Measurements from ENCODE around the gene ALDOC. TPM values are rescaled to one million over a fixed set of nuclear protein-coding genes. Genes with fewer than 3 reads are reported as not detected.
A peak's percentile ranks its signal among the peaks of the same experiment; 100 is the strongest.

ALDOC gene
- total RNA-seq, 1 experiment from 2014 or later, result 6.2 TPM

DNA sequence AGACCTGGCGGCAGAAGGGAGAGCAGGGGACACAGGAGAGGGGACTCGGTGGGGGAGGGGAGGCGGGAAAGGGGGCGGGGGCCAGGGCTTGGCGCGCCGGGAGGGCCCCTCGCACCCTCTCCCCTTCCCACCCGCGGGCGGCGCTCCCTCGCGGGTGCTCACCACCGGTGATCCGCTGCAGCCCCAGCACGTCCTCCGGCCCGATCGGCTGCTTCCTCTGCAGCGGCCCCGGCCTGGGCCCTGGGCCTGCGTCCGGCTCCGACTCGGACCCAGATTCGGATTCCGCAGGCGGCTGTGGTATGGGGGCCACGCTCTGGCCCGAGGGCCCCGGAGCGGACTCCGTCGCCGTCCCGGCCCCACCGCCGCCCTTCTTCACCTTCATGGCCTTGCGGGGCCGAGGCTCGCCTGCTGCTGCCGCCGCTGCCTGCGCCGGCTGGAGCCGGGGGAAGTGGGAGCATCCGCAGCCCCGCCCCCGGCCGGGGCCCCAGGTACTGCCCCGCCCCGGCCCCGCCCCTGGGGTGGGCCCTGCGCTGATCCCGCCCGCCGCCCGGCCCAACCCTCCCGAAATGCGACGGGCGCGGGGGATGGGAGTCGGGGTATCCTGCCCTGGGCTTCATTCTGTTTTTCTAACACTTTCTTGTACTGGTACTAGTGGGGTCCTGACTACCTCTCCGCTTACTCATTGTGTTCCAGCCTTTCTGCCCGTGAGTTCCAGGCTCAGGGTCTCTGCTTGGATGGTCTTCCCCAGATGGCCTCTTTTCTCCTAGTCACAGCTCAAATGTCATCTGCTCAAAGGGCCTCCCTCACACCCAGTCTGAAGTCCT lies 24.3 kb downstream of the ALDOC start, which contains the start of gene UNC119:
Gene UNC119 (minus strand): TSS at position 449 of the 824 bp plus-strand sequence. CDS start 67 bp downstream, at position 382.
- DNase-seq (ENCODE audit: low spot score), result no peak

DNA sequence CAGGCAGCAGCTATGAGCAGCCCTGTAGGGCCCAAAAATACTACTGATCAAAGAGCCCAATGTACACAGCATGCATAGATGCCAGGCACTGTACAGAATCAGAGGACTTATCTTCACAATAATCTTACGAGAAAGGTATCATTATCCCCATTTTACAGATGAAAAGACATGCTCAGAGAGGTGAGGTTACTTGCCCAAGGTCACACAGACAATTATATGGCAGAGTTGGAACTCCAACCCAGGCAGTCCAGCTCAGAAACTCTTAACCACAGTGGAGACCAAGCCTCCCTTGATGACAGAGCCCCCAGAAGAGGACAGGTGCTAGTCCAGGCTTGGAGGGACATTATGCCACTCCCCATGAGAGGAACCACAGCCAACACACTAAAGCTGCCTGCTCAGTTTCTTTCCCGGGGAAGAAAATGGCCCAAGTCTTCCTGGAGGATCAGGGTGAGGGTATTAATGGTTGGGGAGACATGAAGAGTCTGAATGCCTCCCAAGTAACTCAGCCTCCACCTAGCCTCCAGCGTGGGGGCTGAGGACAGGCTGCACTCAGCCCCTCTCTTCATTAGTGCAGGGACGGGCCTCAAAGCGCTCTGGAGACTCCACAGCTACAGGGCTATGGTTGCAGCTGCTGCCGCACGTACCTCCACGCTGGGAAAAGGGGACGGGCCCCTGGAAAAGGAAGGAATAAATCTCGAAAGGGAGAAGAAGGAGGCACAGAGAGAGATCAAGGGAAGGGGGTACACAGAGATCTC lies 25.1 kb downstream of the ALDOC start:
- no peak for DNase-seq (ENCODE audit: low spot score)

DNA sequence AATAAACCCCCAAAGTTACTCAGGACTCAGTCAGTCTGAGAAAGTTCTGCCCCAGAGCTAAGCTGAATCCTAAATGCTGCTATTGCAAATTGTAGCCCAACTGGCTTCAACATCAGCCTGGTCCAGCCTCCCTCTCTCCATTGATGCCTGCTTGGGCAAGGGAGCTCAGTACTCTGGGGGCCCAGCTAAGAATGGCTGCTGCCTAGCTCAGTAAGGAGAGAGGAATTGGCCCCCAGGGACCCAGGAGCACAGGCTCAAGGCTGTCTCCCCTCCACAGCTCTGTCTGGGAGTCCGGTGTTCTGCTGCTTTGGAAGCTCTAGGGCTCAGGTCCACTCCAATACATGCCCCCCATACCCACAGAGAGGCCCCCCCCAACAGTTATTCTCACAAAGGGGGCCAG lies 25.8 kb downstream of the ALDOC start:
- no peak for DNase-seq (ENCODE audit: low spot score)

DNA sequence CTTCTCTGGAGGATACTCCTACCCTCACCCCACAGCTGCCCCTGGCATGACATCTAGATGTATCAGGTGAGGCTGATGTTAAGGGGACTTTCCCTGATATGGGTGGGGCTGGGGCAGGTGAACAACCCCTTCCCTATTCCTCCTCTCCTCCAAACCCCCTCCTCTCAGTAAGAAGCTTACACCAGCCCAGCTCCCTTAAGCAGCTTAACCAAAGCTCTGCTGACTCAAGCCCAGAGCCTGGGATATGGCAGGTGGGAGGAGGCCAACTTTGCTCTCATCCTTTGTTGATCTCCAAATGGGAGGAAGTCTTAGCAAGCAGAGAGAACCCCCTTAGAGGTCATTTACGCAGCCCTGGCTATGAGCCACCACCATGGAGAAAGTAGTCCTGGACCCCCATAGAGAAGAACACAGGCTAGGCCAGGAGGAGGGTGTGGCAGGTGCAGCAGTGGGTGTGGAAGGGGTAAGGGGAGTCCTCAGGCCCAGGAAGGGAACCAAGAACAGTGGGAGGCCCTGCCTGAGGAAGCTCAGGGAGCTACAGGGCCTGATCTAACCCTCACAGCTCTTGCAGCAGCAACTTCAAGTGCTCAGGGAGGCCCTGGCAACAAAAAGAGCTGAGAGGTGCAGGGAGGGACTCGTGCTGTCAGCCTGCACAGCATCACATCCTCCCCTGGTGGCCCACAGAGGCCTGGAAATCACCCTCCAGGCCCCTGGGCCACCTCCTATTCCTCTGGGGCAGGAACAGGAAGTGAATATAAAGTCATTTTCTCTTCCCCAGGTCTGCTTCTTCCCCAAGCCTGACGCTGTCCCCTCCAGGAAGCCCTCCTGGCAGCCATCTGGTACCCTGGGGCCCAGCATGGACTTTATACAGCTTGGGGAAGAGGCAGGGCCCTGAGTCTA lies 27.2 kb downstream of the ALDOC start:
- no peak for DNase-seq (ENCODE audit: low spot score)

DNA sequence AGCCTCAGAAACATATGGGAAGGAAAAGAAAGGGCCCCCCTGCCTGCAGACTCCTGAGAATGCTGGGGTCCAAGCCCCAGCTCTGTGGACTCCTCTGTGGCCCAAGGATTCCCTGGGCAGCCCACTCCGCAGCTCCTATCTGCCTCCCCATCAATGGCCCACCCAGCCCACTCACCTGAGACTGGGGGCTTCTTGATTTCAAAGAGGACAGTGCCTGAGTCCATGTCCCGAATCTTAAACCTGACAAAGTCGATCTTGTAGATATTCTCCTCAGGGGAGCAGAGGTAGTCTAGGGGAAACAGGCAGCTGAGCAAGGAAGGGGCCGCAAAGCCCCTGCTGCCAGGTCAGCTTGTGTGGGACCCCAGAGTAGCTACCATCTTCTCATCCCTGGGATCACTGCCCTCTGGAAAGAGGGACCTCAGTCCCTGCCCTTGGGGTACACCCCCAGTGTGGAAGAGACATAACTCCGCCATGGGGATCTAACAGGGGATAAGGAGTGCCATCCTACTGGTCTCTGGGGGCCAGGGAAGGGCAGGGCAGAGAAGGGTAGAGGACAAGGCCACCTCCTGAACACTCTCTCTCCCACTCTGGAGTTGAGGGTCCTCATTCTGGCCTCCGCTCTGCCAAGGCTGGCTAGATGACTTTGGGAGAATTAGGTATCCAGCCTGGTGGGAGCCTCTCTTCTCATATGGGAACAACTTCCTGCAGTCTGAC lies 28.1 kb downstream of the ALDOC start:
- DNase-seq (ENCODE audit: low spot score), result no peak

DNA sequence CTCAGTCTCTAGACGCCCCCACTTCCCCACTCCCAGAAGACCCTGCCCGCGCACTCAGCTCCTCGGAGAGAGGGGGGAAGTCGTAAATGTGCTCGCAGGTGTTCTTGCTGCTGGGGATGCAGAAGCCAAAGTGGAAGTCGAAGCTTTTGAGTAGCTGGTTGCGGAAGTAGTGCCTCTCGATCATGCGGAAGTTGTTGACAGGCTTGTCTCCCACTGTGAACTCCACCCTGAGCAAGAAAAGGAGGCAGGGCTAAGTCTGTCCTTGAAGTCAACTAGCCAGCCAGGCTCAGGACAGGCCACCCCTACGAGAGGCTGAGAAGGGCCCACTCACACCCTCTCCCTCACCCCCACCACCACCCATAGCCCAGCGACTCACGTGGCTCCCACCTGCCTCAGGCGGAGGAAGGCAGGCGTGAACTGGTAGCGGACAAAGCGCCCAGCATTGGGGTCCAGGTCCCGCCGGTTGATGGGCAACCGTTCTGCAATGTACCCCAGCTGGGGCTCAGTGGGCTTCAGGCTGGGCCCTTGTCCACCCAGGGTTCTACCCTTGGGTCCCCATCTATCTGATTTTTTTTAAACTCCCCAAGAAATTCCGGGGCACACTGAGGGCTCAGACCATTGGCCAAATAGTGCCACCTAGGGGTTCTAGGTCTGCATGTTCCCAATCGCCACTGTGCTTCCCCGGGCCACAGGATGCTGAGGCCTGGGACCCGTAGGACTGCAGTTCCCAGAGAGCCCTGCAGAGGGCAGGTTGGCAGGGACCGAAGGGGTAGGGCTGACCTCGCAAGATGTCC lies 28.9 kb downstream of the ALDOC start:
- peak; percentile 78 for DNase-seq (ENCODE audit: low spot score)

DNA sequence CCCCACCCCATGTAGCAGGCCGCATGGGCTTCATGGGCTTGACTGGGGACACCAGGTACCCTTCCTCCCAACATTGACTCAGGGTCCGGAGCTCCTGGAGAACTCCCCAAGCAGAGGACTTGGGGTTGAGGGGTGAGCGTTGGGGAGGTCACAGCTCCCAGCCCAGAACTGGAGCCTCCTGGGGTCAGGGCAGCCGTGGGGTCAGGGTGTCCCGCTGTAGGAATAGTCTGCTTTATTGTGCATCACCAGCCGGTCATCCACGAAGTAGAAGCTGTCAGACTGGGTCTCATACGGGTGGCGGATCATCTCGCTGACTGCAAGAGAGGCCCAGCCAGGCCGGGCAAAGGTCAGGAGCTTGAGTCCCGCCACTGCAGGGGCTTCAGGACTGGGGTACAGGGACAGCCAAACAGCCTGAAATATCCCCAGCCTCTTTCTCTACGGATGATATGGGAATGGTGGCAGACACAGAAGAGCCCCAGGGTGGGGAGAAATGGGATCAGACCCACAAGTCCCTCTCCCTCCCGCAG lies 29.5 kb downstream of the ALDOC start:
- no peak for DNase-seq (ENCODE audit: low spot score)

DNA sequence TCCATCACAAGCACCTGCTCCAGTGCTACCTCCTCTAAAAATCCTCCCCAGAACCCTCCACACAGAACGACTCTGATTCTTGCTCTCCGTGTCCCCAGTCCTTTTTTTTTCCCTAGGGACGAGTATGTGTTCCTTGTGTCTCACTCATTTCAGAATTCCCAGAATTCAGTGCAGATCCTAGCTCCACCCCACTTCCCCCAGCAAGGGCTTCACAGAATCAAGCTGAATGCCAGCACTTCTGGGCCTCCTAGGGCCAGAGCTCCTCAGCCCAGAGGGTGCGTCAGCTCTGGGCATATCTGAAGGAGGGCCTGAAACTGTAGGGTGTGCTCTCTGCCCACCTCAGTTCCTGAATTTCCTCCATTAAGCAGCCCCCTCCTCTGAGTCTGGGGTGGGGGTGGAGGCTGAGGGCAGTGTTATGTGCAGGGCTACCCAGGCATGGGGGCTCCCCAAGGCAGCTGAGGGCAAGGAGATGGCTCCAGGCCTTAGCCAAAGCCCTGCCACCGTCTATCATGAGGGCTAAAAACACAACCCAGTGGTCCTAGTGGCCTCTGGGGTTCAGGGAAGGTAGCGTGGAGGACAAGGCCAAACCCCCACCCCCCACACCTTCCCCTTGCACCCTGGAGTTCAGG lies 30.8 kb downstream of the ALDOC start:
- no peak for DNase-seq (ENCODE audit: low spot score)

DNA sequence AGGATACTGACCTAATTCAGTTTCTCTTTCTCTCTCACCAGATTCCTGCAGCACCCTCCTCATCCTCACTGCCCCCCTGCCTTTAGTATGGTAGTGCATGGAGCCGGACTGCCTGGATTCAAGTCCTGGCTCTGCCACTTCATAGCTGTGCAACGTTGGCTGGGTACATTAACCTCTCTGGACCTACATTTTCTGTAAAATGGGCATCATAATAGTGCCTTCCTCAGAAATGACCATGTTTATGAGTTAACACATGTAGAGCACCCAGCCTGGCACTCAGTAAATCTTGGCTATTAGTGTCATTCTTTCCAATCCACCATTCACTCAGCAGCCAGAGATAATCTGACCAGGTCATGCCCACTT lies 31.6 kb downstream of the ALDOC start:
- DNase-seq (ENCODE audit: low spot score), result no peak

DNA sequence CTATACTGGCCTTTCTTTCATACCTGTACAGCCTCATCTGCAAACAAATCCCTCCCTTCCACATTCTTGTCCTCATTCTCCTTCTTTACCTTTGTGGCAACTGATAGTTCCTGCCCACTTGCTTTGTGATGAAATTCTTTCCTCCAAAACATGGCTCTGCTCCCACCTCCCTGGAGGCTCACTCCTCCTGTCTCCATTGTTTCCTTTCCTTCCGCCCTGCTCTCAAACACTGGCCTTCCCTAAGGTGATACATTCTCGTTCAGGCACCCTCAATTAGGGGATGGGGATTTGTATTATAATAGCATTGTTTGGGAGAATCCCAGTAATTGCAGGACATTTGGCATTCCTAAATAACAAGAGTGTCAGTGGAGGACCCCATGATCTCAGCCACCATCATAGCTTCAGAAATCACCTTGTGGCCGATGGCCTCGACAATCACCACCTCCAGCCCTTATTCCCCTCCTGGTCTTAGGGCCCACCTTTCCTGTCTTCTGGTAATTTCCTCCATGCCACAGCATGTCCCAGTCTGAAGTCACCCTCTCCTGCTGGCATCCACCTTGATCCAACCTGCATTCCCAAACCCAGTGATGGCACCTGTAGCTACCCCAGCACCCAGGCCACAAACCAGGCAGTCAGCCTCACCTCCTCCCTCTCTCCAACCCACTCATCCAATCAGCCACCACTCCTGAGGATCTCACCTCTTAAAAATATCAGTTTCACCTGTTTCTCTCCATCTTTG lies 32.1 kb downstream of the ALDOC start:
- DNase-seq (ENCODE audit: low spot score), result no peak

DNA sequence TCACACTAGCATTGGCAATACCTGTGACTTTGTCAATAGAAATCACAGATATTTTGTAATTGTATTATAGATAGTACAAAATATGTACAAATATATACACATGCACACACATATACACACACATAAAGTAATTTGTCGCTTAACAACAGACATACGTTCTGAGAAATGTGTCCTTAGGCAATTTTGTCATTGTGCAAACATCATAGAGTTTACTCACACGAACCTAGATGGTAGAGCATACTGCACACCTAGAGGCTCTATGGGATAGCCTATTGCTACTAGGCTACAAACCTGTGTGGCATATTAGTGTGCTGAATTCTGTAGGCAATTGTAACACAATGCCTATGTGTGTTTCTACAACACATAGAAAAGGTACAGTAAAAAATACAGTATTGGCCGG lies 35.3 kb downstream of the ALDOC start:
- no peak for DNase-seq (ENCODE audit: low spot score)

DNA sequence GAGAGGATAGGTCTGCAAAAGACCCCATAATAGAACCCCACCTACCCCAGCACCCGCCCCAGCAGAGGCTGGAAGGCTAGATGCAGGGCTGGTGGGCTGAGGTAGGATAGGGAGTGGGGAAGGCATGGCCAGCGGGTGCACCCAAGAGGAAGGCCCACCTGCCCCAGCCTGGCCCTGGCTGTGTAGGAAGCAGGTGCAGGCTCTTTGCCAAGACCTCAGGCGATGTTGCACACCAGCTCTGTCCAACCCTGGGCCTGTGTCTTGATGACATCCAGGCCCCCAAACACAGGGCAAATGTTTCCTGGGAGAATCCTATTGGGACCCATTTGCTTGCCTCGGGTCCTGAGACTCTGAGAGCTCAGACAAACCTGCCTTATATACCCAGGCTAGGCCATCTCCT lies 36.5 kb downstream of the ALDOC start:
- no peak for DNase-seq (ENCODE audit: low spot score)

DNA sequence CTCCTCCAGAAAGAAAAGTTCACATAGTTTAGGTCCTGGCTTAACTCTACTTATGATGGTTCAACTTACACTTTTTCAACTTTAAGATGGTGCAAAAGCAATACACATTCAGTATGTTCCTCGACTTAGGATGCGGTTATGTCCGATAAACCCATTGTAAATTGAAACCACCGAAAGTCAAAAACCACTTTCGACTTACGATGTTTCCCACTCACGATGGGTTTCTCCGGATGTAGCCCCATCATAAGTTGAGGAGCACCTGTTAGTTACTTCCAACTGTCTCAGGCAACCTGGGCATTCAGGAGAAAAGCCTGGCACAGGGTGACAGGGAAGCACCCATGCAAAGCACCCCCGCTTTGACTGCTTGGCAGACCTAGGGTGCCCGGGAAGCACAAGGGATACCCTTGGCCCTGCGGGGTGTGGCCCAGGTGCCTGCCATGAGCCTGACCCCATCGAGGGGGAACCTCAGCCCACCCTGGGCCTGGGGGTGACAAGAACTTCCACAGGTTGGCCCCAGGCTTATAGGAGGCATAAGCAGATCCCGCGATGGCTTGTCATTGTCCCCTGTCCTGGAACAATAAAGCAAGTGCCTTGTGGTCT lies 38.3 kb downstream of the ALDOC start:
- no peak for DNase-seq (ENCODE audit: low spot score)

DNA sequence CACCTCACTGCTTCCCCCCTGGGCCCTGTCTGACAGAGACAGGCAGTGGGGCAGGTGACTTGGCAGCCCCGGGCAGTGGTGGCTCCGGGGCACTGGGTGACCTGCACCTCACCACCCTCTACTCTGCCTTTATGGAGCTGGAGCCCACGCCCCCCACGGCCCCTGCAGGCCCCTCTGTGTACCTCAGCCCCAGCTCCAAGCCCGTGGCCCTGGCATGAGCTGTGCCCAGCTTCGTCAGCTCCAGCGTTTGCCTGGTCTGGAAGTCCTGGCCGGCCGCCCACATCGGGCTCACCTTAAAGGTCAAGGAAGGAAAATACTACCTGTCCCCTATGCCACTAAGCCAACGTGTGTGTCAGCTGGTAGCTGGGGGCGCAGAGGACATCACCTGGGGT lies 39.5 kb downstream of the ALDOC start:
- DNase-seq (ENCODE audit: low spot score), result no peak

DNA sequence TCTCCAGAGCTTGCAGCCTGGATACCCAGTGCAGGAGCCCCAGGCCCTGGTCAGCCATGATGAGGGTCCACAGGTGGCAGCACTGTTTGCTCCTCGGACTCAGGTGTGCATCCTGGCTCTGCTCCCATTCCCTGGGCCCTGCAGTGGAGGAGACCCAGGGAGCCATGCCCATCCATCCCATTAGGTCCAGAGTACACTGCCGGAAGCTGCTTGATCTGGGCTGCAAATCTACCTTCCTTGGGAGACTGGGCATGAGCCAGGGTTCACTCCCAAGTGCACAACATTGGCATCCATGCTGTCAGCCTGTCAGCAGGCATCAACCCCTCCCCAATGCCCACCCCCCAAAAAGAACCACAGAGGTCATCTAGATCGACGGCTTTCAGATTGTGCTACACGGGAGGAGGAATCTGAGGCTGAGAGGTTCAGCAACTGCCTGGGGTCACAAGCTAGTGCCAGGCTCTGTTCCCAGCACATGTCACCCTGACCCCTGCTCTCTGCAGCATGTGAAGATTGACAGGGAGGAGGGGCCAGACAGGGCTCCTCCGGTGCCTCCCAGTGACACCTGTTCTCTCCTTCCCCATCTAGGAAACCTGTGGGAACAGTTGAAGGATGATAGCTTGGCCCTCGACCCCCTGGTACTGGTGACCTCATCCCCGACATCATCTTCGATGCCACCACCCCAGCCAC lies 40.0 kb downstream of the ALDOC start:
- no peak for DNase-seq (ENCODE audit: low spot score)

DNA sequence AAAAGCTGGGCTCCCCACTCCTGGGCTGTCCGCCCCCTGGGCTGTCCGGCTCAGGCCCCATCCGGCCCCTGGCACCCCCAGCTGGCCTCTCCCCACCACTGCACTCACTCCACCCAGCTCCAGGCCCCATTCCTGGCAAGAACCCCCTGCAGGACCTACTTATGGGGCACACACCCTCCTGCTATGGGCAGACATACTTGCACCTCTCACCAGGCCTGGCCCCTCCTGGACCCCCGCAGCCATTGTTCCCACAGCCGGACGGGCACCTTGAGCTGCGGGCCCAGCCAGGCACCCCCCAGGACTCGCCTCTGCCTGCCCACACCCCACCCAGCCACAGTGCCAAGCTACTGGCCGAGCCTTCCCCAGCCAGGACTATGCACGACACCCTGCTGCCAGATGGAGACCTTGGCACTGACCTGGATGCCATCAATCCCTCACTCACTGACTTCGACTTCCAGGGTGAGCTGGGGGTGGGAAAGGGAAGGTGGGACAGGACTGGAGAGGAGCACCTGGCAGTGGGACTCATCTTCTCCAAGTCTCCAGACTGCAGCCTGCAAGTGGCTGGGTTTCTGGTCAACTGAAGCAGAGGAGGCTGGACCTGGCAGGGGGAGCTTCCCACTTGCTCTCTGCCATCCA lies 41.8 kb downstream of the ALDOC start:
- DNase-seq (ENCODE audit: low spot score), result no peak

DNA sequence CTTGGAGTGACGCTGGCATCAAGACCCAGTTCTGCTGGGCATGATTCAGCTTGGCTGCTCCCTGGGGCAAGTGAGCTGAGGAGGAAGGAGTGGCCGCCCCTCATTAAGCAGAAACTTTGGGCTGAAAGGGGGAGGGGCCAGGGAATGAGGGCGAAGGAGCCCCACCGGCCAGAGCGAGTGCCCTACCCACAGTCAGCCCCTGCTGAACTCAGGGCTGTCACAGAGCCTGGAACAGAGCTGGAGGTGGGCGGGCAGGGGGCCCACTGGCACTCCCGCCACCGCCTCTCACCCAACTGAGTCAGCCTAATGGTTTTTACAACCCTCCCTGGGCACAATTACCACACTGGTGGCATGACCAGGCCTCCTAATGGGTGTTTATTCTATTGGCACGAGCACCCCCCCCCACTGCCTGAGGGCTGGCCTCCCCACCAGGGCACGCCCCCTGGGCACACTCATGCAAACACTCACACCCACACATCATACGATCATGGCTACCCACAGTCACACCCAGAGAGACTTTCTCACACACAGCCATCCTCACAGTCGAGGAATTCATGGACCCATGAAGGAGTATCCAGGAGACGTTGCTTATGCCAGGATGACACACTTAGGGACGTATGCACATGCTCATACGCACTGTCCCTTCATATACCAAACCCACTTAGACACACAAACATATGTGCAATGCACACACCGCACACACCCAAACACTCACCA lies 43.4 kb downstream of the ALDOC start:
- DNase-seq (ENCODE audit: low spot score), result peak; percentile 46

Measured in H4 (cell line).